ENCODE data around the gene GNE.

The GNE gene

DNA sequence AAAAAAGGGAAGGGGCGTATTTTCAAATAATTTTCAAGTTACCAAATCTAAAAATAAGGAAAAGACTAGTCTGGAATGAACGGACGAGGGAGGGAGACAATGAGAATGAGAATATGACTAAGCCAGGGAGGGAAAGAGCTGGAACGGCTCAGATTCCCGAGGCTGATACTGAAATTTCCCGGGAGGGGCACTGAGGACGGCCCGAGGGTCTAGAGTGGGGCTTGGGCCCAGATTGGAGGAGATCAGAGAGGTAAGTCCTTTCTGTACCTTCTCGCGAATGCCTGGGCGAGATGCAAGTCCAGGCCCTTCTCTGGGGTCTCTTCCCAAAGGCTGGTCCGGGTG is 92.5 kb downstream of the GNE start:
- no peak for DNase-seq

DNA sequence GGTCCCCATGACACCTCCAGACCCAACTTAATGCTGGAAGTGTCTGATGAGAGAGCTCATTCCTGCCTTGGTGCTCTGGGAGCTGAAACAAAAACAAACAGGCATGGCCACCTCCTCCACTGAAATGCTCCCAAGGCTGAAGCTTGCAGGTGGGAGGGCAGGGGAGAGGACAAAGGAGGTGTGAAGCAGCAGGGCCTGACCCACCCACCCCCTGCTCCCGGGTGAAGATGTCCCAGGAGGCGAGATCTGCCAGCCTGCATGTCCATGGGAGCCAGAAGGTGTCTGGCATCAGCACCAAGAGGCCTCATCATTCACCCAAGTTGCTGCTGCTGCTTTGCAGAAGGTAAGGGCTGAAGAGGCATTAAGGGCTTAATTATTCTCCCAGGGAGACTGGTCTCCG is 93.3 kb downstream of the GNE start:
- no peak for DNase-seq

All from T-helper 1 cell (primary cell).